K562 (cell line): ENCODE results near the gene CNPY4. TPM values are rescaled to one million over a fixed set of nuclear protein-coding genes. Genes with fewer than 3 reads are reported as not detected.

Experiments
- ARHGAP35 ChIP-seq: fragments of 450-650 bp; IDR thresholded peaks from 2 replicates; pipeline ENCODE4 v1.6.1; 2018; ENCODE audit not compliant: partially characterized antibody
- BRD4 ChIP-seq: fragments of 200-600 bp; sonication (generic); IDR thresholded peaks from 2 replicates; pipeline ENCODE4 v1.6.1; 2017; ENCODE audit warnings: inconsistent platforms
- CAMTA2 ChIP-seq: fragments of 250-450 bp; sonication (Bioruptor Pico); conservative IDR thresholded peaks from 2 replicates; pipeline ENCODE4 v1.5.1; 2022
- GATAD2B ChIP-seq: fragments of 450-650 bp; IDR thresholded peaks from 2 replicates; pipeline ENCODE4 v1.6.1; 2017; ENCODE audit warnings: mild to moderate bottlenecking, borderline replicate concordance
- GTF2E2 ChIP-seq: fragments of 200-800 bp; sonication (Bioruptor generic); IDR thresholded peaks from 2 replicates; pipeline ENCODE4 v1.6.1; 2016; ENCODE audit warnings: missing genetic modification characterization, missing compliant biosample characterization
- HLTF ChIP-seq: fragments of 450-650 bp; IDR thresholded peaks from 2 replicates; pipeline ENCODE4 v1.6.1; 2016
- HNRNPL ChIP-seq: fragments of 200-400 bp; formaldehyde crosslinking; IDR thresholded peaks from 2 replicates; pipeline ENCODE4 v1.6.1; 2017; ENCODE audit warnings: low read depth, mild to moderate bottlenecking, low read length
- JUND ChIP-seq, 2 experiments: IDR thresholded peaks; 2 replicates in 1 of 2; 3 replicates in 1 of 2; pipeline ENCODE4 v1.6.1; 2011; ENCODE audit warnings: borderline replicate concordance in 2 of 2, low read depth in 2 of 2, low read length in 2 of 2, improper control_type of control experiment in 1 of 2, missing biosample characterization in 1 of 2, missing genetic modification characterization in 1 of 2, missing genetic modification reagents in 1 of 2
- MXI1 ChIP-seq: IDR thresholded peaks from 2 replicates; pipeline ENCODE4 v1.6.1; 2011; ENCODE audit warnings: low read depth, mild to moderate bottlenecking, improper control_type of control experiment, low read length
- SMARCC2 ChIP-seq: fragments of 450-650 bp; IDR thresholded peaks from 2 replicates; pipeline ENCODE4 v1.6.1; 2017; ENCODE audit warnings: antibody characterized with exemption, moderate library complexity, mild to moderate bottlenecking, low read depth
- SMC3 ChIP-seq: conservative IDR thresholded peaks from 2 replicates; pipeline ENCODE4 v1.6.1; 2011; ENCODE audit warnings: low read depth, low read length, improper control_type of control experiment; ENCODE audit not compliant: insufficient read depth
- SNIP1 ChIP-seq: fragments of 450-650 bp; IDR thresholded peaks from 2 replicates; pipeline ENCODE4 v1.7.1; 2017; ENCODE audit warnings: low read depth, mild to moderate bottlenecking
- TAF7 ChIP-seq: fragments of 450-650 bp; IDR thresholded peaks from 2 replicates; pipeline ENCODE4 v1.6.1; 2016; ENCODE audit warnings: missing genetic modification characterization, missing compliant biosample characterization
- XRCC4 ChIP-seq: IDR thresholded peaks from one replicate; pipeline ENCODE4 v1.6.1; 2011; ENCODE audit not compliant: insufficient read depth, insufficient read length; ENCODE audit errors: extremely low read depth
- ZC3H8 ChIP-seq: fragments of 450-650 bp; IDR thresholded peaks from 2 replicates; pipeline ENCODE4 v1.6.1; 2017
- ZNF174 ChIP-seq: fragments of 250-450 bp; sonication (Bioruptor Pico); IDR thresholded peaks from 2 replicates; pipeline ENCODE4 v1.4.0; 2020; ENCODE audit warnings: mild to moderate bottlenecking
- ZNF197 ChIP-seq: fragments of 200-800 bp; sonication (Bioruptor generic); IDR thresholded peaks from 2 replicates; pipeline ENCODE4 v1.6.1; 2016; ENCODE audit warnings: low read depth, missing genetic modification characterization, missing compliant biosample characterization
- ZNF57 ChIP-seq: fragments of 450-650 bp; formaldehyde crosslinking; IDR thresholded peaks from 2 replicates; pipeline ENCODE4 v1.4.0; 2020; ENCODE audit warnings: mild to moderate bottlenecking, moderate library complexity
- ZNF609 ChIP-seq: sonication (generic); formaldehyde crosslinking; IDR thresholded peaks from 2 replicates; pipeline ENCODE4 v1.8.1; 2023; ENCODE audit warnings: missing genetic modification reagents, mild to moderate bottlenecking, borderline replicate concordance
- ZNF778 ChIP-seq: fragments of 450-650 bp; formaldehyde crosslinking; IDR thresholded peaks from 2 replicates; pipeline ENCODE4 v1.4.0; 2020; ENCODE audit warnings: mild to moderate bottlenecking, moderate library complexity
- ZZZ3 ChIP-seq: fragments of 450-650 bp; IDR thresholded peaks from 2 replicates; pipeline ENCODE4 v1.6.1; 2016; ENCODE audit warnings: antibody characterized with exemption, mild to moderate bottlenecking, moderate library complexity
- polyA plus RNA-seq, 8 experiments: library from polyadenylated mRNA; depleted of rRNA in 4 of 8; stranded (reverse) in 5 of 8; unstranded in 3 of 8; fragments of >200 nt; fragmentation: Nextera tagmentation in 2 of 8; fragmentation: Illumina TruSeq in 1 of 8; extraction: Ambion mirVana in 2 of 8; extraction: Trizol in 1 of 8; gene quantifications; 2 replicates each; pipeline versions ENCODE4 v1.2.1 to v1.2.3, GENCODE V29; 2011 to 2014; ENCODE audit warnings: inconsistent platforms in 1 of 8, missing spikeins in 1 of 8
- total RNA-seq, 7 experiments: library from RNA; depleted of rRNA in 6 of 7; stranded (reverse); fragments of >200 nt in 6 of 7; fragmentation: Illumina TruSeq in 2 of 7; extraction: Trizol in 2 of 7; gene quantifications; 2 replicates each; pipeline versions ENCODE4 v1.2.1 to v1.2.3, GENCODE V29; 2011 to 2021; ENCODE audit warnings: low replicate concordance in 1 of 7
- TF ChIP-seq, protein P1 (sequence below): fragments of 250-450 bp; sonication (Bioruptor Pico); IDR thresholded peaks from 2 replicates; pipeline ENCODE4 v1.5.0; 2021

CNPY4 gene
- total and polyA plus RNA-seq, 9 of the 15 experiments (the other 6 are each of a cell fraction or from before 2014, with no cell fraction given), result 1.9 to 11.2 (median 7.0) TPM

DNA sequence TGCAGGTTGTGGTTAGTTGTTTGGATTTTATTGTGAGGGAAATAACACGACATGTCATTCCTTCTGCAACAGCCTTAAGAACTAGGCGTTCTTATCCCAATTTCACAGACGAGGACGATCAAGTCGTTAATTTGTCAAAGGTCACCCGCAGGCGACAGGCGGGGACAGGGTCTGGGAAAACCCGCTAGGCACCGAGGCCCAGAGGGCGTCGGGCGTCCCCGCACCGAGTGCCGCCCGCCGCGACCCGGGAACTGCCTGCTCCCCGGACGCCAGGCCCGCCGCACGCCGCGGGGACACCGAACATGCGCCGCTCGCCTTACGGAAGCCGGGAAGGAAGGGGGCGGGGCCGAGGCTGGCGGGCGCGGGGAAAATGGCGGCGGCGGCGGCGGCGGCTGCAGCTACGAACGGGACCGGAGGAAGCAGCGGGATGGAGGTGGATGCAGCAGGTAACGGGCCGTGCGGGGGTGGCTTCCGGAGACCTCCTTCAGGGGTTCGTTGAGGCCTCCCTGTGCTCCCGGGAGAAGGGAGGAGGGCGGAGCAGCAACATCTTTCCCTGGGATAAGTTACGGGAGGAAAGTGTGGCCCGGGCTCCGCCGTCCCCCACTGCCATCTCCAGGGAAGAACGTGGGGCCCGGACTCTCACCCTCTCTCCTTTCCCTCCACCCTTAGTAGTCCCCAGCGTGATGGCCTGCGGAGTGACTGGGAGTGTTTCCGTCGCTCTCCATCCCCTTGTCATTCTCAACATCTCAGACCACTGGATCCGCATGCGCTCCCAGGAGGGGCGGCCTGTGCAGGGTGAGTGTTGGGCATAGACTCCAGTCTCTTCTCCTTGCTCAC is 30.6 kb upstream of the CNPY4 start, which contains the start of gene COPS6 (continued):
- TF ChIP-seq HLTF, result 0 out of 2 replicates have a peak, but pooled peaks have one; percentile 17
- no peak for TF ChIP-seq SMC3
- TF ChIP-seq, protein P1, sequence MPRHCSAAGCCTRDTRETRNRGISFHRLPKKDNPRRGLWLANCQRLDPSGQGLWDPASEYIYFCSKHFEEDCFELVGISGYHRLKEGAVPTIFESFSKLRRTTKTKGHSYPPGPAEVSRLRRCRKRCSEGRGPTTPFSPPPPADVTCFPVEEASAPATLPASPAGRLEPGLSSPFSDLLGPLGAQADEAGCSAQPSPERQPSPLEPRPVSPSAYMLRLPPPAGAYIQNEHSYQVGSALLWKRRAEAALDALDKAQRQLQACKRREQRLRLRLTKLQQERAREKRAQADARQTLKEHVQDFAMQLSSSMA (CRISPR knock-in tag), result no peak
- no peak for TF ChIP-seq ZNF778 (CRISPR knock-in tag)
- peak; percentile 78 for TF ChIP-seq BRD4
- TF ChIP-seq JUND (IDR thresholded peaks at IDR 0.05; ENCODE audit: borderline replicate concordance, low read depth, low read length), result peak; percentile 9
- TF ChIP-seq JUND (tag; IDR thresholded peaks at IDR 0.05; ENCODE audit: borderline replicate concordance, low read depth, low read length), result peak; percentile 45; the same call in 2 of the 3 replicates
- peak; percentile 6; the same call in 1 of the 2 replicates for TF ChIP-seq ZNF57 (CRISPR knock-in tag)
- TF ChIP-seq GATAD2B, result peak; percentile 65; the same call in 1 of the 2 replicates
- TF ChIP-seq ZZZ3, result no peak
- no peak for TF ChIP-seq ZNF174
- no peak for TF ChIP-seq XRCC4
- no peak for TF ChIP-seq HNRNPL
- peak; percentile 96 for TF ChIP-seq GTF2E2
- no peak for TF ChIP-seq ZC3H8
- TF ChIP-seq SMARCC2, result no peak
- TF ChIP-seq ZNF609 (CRISPR knock-in tag), result 0 out of 2 replicates have a peak, but pooled peaks have one; percentile 63
- no peak for TF ChIP-seq ARHGAP35
- TF ChIP-seq MXI1, result peak; percentile 78; the same call in 1 of the 2 replicates
- TF ChIP-seq ZNF197 (CRISPR knock-in tag), result no peak
- TF ChIP-seq CAMTA2, result 0 out of 2 replicates have a peak, but pooled peaks have one; percentile 8
- TF ChIP-seq SNIP1, result no peak
- peak; percentile 96 for TF ChIP-seq TAF7 (tag)
